Measurements from ENCODE around the gene ID4.

The ID4 gene

DNA sequence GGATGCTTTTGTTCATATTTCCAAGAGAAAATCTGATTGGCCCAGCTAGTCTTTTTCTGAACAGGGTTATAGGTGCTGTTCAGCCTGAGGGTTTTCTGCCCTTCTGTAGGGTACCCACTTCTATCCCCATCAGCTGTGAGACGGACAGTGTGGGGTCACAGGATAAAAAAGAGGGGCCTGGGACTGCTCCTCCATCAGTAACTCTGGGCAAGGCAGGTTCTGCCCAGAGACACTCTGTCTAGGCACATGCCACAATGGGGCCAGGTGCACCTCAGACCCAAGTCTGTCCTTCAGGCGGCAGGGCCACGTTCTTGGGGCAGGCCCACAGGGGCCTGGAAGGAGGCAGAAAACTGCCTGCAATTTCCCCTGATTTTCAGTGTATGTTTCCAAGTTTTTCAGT is 20.0 kb downstream of the ID4 start:
- no peak for DNase-seq

DNA sequence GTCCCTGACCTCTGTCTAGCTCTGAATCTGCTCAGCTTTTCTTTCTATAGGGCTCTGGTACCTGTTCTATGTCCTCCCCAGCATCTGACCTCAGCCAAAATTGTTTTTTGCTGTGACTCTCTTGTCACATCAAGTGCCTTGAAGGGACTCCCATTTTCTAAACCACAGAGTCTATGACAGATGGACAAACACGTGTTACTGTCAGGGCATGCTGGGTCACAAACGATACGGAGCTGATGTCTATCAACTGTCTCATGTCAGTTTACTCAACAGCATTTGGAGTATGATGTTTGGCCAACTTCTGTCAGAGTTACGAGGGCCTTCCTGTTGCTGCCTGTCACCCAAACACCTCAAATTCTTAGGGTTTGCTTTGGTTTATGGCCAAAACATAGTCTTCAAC is 20.5 kb downstream of the ID4 start:
- no peak for DNase-seq

DNA sequence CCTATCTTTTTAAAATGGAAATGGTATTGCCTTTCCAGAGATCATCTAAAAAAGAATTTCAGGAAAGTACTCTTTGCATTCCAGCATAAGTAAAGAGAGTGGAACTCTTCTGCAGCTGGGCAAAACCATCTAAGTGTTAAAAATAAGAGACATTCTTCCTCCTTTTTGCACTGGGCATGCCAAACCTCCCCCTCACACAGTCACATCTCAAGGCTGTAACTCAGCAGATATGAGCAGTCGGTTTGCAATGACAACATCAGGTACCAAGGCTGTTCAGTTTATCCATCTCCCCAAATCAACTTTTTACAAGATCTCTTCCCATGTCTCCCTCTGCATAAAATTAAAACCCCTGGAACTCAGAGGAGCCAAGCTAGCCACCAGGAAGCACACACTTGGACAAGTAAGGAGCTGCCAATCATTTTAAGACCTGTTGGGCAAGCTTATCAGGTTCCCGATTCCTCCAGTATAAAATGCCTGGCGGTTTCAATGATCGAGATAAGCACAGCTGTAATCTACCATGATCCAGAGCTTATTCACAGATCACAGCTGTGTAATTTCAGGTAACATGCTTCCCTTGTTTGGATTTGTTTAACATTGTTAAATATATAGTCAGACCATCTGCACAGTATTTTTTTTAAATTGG is 23.2 kb downstream of the ID4 start:
- DNase-seq, result no peak

DNA sequence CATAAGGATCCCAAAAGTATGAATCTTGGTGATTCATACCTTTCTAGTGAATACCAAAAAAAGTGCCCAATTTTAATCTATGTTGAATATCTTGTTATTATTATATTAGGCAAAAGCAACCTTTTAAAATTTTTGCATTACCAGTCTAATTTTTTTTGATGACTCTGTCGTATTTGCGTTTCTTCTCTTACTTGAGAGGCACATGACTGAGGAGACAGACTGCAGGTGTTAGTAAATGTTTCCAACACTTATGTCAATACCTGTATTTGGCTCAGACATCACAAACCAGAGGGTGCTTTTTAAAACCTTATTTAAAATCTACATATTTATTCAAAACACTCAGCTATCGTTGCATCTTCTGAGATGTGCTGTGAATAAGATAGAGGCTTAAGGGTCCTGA is 27.1 kb downstream of the ID4 start:
- DNase-seq, result no peak

DNA sequence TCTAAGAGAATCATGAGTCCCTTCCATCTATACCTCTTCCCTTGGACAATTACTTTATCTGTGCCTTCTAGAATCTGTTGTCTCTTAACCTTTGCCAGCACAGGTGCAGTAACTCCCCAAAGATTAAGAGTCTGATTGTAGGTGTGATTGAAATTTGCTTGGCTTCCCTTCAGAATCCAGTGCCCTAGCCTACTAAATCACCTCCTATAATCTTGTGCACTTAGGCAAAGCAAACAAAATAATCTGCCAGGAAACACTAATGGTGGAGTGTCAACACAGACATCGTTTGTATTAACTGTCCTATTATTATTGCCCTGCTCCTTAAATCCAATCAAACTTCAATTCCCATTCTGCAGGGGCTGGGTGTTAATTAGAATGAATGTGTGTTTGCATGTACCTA is 28.0 kb downstream of the ID4 start:
- DNase-seq, result no peak

DNA sequence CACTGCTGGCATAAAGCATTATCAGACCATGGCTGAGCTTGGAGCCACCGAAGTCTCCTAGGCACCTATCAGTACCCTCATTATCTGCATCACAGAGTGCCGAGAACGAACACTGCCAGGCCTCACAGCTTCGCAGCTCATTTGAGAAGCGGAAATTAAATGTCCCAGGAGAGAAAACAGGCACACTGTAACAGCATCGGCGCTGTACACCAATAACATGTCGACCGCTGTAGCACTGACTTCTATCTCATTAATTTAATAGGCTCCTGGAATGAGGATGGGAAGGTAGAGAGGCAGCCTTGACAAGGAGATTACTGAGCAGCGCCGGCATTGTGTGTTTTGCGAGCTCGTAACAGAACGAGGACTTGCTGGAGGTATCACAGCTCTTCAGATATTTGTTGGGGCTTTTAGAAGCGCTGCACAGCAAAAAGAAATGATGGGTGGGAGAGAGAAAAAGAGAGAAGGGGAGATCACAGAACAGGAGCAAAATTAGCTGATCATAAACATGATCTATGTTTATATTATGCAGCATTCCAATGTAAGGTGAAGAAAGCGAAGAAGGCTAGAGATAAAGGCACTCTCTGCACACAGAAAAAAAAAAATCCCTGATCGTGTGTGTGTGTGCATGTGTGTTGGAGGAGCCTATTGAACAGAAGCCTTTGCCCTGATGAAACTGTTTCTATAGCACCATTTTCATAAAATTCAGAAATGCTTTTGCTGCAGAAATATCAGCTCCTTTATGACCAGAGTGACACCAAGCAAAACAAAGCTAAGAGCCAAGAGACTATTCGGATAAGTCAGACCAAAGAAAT is 29.2 kb downstream of the ID4 start:
- DNase-seq, result no peak

DNA sequence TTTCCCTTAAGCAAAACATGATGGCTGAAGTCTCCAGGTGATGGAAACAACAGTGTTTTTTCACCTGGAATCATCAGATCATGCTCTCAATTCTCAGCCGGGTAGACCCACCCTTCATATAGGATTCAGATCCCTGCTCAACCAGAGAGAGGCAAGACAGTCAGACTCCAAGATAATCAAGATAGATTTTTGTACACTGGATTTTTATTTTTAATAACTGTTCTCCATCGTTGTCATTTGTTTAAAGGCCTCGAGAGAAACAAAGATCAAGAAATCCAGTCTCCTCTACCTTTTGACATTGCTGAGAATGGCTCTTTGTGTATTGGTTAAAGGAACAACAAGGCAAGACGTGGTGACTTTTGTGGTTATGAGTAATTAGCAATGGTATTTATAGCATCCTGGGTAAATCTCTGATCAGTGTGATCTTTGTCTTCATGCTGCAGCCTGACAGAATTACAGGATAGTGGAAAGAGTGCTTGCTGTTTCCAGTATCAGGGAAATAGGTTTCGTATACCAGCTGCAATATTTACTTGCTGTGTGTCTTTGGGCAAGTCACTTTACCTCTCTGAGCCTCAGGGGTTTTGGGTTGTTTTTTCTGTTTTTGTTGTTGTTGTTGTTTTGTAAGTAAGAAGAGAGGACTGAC is 29.9 kb downstream of the ID4 start:
- no peak for DNase-seq

DNA sequence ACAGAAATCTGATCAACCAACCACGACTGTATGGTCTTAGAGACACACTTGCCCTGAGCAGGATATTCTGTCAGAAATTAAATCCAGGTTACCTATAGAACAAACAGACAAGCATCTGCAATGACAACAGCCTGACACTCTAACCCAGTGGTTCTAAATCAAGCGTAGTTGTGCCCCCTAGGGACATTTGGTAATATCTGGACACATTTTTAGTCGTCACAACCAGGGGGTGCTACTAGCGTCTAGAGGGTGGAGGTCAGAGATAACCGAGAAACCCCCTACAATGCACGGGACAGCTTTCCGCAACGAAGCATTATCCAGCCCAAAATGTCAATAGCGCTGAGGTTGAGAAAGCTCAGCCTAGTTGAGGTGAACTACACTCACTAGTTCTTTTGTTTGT is 32.3 kb downstream of the ID4 start:
- DNase-seq, result no peak

DNA sequence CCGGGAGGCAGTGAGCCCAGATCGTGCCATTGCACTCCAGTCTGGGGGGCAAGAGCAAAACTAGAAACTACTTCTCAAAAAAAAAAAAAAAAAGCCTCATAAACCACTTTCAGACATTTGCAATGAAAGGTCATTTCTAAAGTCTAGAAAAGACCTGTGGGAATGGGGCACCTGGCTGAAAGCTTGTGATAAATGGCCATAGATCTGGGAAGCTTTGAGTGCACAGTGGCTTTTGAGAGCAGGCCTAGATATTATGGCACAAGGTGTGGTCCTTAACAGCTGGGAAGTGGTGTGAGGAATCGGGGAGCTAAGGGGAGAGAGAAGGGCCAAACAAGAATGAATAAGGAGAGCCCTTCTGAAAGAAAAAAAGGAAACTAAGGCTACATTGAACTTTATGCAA is 33.2 kb downstream of the ID4 start:
- no peak for DNase-seq

DNA sequence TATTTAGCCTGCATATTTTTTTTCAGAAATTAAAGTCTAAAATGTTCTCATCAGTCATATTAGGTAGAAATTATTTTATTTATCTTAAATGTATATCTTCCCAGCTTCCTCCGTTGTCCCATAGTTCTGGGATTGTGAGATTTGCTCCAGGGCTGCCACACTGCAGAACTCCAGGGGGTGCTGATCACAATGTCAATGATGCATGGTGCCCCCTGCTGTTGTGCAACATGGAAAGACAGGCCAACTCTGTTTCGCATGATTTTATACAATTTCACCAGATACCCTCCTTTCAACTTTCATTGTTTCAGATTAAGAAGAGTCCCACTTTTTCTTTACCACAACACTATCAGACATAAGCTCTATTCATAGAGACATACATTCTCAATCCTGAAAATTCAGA is 35.9 kb downstream of the ID4 start:
- DNase-seq, result no peak

DNA sequence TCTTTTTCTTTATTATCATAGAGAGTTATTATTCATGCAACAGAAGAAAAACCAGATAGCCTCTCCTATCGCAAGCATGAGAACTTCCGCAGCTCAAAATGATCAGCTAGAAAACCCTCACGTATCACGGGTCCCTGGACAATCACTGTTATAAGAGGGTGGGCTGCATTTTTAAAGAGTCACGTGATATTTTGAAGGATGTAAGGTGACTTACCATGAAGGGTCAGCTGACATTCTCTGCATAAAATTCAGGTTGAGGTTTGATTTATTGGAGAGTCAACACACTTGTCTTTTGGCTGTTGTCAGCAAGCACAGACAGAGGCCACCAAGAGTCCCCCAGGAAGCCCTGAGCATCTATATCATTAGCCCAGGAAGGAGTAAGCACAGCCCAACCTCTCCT is 39.5 kb downstream of the ID4 start:
- DNase-seq, result no peak

DNA sequence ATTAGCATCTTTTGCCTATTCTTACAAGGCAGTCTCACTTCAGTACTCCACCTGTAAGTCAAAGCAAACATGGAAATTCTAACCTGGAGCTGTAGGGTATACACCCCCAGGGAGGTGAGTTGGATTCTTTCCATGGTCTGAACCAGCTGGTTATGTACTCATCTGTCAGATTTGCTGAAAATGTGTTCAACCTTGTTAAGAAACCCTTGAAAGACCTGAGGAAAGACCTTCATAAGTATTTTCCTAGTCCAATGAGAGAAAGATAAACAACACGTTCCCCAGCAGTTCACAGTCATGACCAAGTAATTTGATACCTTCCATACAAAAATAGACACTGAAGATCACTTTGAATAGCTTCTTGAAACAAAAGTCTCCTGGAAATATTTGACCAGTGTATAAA is 42.5 kb downstream of the ID4 start:
- DNase-seq, result no peak

DNA sequence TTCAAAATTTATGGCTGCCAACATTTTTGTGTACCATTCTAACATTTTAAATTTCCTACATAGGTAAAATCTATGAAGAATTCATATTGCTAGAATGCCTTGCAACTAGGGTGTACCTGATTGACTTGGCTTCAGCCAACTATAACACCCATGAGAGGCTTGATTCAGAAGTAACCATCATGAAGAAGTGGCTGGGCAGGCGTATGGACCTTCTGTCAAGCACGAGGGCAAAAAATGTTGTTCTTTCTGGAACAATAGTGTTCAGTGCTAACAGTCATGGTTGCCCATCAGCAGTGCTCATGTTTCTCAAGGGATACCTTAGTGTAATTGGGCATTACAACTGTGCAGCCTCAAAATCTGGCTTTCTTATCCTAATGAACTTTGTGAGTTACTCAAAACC is 42.9 kb downstream of the ID4 start:
- DNase-seq, result no peak

DNA sequence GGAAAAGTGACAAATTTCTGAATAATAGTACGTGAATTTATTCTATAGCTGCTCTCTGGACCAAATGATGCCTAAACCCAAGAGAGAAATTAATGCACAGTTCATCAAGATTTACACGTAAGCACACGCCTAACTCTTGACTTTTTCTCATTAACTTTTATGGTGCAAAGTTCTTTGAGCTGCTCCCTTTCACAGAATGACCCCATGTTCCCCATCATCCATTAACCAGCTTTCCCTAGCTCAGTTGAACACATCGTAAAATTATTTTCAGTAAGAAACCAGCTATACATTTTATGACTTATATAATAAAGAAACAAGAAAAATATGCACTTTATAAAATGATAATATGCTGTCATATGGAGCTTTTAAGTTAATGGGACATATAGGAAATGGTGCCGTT is 54.3 kb downstream of the ID4 start:
- no peak for DNase-seq

All from right kidney (tissue), 1 donor.